AG08395 (cell line): ENCODE measurements around the gene GPA33.

ENCODE experiments used
- DNase-seq: peaks from one replicate; pipeline ENCODE4 v3.0.0; 2012; ENCODE audit warnings: mixed read lengths, low spot score

The GPA33 gene, protein sequence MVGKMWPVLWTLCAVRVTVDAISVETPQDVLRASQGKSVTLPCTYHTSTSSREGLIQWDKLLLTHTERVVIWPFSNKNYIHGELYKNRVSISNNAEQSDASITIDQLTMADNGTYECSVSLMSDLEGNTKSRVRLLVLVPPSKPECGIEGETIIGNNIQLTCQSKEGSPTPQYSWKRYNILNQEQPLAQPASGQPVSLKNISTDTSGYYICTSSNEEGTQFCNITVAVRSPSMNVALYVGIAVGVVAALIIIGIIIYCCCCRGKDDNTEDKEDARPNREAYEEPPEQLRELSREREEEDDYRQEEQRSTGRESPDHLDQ

DNA sequence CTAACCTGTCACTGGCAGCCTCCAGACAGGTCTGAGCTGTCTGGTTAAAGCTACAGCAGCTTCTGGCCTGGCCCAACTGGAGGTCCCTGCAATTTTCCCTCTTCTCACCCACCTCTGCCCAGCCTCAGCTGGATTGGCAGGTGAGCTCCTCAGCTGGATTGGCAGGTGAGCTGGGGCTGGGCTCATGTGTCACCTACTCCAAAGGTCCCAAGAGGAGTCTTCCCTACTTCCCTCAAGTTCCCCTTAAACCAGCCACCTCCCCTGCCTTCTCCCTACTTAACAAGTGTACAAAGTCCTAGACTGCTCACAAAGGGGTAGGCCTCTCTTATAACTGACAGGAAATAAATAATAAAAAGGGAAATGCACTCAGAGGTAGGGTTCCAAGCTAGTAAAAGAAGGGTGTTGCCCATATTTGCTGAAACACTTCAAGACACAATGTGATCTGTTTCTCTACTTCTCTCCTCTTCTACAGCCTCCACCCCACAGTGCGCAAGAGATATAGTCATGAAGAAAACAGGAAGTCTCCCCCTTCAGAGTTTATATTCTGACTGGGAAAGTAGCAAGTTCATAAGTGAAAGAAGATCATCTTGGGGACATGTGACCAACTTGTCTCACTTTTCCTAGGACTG is at the start of gene GPA33:
GPA33 (minus strand) TSS at position 64 of the 629 bp plus-strand sequence. CDS start 90 bp downstream, outside the sequence.
- no peak for DNase-seq

GRCh38 chr1:167138703-167139102 is 48.5 kb upstream of the GPA33 start:
- no peak for DNase-seq

DNA sequence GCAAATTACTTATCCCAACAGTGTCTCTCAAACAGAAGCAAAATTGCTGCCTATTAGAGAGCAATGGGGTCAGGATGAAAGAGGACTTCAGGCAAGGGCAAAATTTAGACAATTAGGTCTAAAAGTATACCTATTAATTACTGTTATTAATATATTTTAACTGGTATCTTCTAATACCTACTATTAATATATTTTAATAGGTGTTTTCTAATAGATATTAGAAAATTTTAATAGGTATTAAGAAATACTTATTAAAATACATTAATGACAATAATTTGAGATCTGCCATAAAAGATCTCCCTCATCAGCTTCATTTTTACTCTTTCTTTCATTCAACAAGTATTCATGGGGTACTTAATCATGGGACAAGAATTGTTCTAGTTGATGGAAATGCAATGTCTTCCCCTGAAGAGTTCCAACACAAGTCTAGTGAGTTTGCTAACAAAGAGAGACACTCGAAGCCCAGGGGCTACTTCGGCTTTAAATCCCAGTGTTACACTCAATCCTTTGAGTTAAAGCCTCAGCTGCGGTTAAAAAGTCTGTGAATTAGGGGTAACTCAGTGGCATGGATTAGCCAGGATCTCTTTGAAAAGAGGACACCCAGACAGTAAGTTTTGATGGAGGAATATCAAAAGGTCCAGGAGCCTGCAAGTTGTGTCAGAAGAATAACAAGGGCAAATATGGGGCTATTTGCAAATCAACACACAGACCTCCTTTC is 47.8 kb upstream of the GPA33 start:
- DNase-seq = no peak

DNA sequence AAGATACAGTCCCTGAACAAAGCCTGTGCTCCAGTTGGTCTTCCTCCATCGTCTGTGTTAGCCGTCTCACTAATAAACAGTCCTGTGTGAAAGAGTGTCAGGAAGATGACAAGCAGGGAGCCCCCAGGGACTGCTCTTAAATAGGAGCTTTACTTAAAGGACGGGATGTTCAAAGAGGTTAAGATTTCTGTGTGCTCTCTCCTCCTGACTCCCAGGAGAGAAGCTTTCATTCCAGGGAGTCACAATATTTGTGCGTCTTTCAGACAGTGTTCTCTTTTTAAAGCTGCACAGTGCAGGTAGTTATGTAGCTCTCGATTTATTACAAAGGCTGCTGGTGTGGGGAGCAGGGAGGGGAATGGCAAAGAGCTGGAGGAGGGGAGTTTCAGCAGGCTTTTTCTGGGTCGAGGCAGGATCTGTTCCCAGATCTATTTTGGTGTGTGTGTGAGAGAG is 47.2 kb upstream of the GPA33 start:
- DNase-seq = no peak

DNA sequence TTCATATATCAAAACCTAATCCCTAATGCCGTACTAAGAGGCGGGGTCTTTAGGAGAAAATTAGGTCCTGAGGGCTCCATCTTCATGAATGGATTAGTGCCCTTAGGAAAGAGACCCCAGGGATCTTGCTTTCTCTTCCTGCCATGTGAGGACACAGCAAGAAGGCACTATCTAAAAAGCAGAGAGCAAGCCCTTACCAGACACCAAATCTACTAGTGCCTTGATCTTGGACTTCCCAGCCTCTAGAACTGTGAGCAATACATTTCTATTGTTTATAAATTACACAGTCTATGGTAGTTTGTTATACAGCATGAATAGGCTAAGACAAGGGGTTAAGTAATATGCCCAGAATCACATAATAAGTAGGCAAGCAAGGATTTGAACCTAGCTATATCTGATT is 46.6 kb upstream of the GPA33 start:
- no peak for DNase-seq

DNA sequence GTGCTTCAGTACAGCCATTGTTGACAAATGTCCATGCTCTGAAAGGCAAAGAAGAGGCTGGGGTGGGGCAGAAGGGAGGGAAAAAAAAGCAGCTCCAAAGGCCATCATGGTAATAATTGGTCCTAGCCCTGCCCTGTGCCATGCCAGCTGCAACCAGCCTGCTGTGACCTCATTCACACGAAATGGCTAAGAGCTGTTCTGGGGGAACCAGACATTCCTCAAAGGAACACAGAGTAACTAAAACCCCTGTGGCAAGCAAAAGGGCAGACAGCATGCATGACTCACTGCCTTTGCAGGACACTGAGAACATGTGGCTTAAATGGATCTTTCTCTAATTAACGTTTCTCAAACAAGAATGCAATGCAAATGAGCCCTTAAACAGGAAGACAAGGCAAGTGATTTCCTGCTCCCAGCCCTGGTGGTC is 46.0 kb upstream of the GPA33 start:
- peak; percentile 59 for DNase-seq

GRCh38 chr1:167135281-167135840 is 45.2 kb upstream of the GPA33 start:
- no peak for DNase-seq

DNA sequence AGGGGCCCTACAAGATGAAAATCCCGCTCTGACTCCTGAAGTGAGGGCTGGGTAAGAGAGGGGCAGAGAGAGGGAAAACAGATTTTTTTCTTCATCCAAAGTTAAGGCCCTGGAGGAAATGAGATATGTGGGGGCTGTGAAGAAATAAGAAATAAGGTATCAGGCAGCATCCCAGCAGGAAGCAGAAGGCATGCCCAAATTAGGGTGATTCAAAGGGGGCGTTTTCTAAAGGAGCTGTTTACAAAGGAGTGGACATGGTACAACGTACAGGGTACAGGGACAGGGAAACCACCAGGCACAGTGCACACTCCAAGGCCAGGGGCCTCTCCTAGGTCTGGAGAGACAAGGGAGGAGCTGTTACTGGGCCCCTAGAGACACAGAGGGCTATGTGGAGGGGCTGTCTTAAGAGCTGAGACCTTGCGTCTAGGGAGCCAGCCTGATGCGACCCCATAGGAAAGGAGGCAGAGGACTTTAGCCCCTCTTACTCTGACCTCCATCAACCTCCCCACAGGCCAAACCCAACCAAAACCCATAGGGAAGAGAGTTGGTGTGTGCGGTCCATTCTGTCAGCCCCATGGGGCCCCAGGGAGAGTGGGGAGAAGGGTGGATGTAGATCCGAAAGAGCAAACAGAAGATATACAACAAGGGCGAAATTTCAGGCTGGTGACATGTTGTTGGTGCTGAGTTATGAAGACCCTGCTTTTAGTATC is 42.3 kb upstream of the GPA33 start:
- DNase-seq = no peak

DNA sequence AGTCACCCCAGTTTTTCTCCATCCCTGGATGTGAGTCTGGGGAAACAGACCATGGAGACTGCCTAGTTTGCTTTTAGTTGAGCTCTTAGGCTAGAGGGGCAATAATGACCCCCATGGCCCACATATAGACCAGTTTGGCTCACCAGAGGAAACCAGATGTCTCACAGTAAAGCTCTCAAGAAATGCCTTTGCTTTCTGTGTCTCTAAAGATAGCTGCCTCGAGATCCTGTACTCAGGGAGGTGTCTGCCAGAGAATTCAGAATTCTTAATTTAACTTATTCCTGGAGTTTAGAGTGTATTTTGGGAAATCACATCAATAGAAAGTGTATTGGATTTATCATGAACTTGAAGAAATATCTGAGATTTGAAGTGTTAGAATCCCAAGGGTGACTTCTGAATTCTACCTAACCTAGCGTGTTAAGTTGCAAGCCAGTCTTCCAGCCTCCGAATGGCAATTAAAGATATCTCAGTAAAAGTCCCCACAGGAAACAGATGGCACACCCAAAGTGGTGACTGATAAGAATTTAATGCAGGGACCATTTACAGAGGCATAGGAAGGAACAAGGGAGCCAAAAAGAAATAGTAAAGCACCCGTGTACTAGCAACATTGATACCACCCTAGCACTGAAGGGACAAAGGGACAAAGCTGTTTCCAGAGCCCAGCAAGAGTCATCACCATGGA is 40.8 kb upstream of the GPA33 start:
- DNase-seq = no peak

- DNase-seq = no peak
Observed at GRCh38 chr1:167128261-167129227, 38.4 kb upstream of the GPA33 start.

DNA sequence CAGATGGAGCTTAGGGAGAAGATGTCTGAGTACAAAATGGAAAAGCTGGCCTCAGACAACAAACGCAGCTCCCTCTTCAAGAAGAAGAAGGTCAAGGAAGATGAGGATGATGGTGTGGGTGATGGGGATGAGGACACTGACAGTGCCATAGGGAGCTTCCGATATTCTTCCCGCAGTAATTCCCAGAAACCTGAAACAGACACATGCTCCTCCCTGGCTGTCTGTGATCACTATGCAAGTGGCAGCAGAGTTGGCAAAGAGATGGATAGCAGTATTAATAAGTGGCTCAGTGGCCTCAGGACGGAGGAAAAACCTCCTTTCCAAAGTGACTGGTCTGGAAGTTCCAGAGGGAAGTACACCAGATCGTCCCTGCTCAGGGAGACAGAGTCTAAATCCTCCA is 37.5 kb upstream of the GPA33 start:
- no peak for DNase-seq

GRCh38 chr1:167127236-167127635 is 37.1 kb upstream of the GPA33 start:
- no peak for DNase-seq

DNA sequence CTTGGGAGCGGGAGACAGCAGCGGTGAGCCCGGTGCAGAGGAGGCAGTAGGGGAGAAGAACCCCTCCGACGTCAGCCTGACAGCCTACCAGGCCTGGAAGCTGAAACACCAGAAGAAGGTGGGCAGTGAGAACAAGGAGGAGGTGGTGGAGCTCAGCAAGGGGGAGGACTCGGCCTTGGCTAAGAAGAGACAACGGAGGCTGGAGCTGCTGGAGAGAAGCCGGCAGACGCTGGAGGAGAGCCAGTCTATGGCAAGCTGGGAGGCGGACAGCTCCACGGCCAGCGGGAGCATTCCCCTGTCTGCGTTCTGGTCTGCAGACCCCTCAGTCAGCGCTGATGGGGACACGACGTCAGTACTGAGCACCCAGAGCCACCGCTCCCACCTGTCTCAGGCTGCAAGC is 36.6 kb upstream of the GPA33 start:
- DNase-seq = no peak

- no peak for DNase-seq
Observed at GRCh38 chr1:167126317-167126716, 36.1 kb upstream of the GPA33 start.

GRCh38 chr1:167122568-167122967 is 32.4 kb upstream of the GPA33 start:
- DNase-seq = no peak

GRCh38 chr1:167122121-167122480 is 31.9 kb upstream of the GPA33 start:
- no peak for DNase-seq

- DNase-seq = peak; percentile 32
Observed at GRCh38 chr1:167121375-167122120, 31.4 kb upstream of the GPA33 start.

DNA sequence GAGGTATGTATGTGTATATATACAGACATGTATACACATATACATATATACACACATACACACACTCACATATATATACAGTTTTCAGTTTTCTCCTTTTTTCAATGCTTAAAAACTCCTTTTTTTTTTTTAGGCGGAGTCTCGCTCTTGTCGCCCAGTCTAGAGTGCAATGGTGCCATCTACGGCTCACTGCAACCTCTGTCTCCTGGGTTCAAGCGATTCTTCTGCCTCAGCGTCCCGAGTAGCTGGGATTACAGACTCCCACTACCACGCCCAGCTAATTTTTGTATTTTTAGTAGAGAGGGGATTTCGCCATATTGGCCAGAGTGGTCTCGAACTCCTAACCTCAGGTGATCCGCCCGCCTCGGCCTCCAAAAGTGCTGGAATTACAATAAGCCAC is 30.7 kb upstream of the GPA33 start:
- no peak for DNase-seq

- DNase-seq = no peak
Observed at GRCh38 chr1:167119696-167120095, 29.5 kb upstream of the GPA33 start.

GRCh38 chr1:167118188-167118587 is 28.0 kb upstream of the GPA33 start:
- DNase-seq = no peak
